ENCODE data around the gene CCDC175.

Gene CCDC175

GRCh38 chr14:59600211-59600945, 23.8 kb upstream of the CCDC175 start:
- H3K36me3 ChIP-seq (replicated peaks; ENCODE audit: insufficient read depth, low read length) = no peaks in the 10 kb centered on the region
- no peaks in the 10 kb centered on the region for H3K27me3 ChIP-seq (replicated peaks; ENCODE audit: insufficient read depth, low read length)
- H3K4me2 ChIP-seq (ENCODE audit: low read depth, low read length) = no peak overlapping the region
- H3K4me1 ChIP-seq (ENCODE audit: low read length) = no peaks in the 10 kb centered on the region
- no peaks in the 10 kb centered on the region for H3K9me2 ChIP-seq (replicated peaks; ENCODE audit: insufficient read depth, low read length)
- H3K27ac ChIP-seq (ENCODE audit: low read length) = no peak overlapping the region
- H3F3A ChIP-seq (ENCODE audit: insufficient read depth, low read length) = no peaks in the 10 kb centered on the region
- no peak overlapping the region for H3K9ac ChIP-seq (ENCODE audit: low read length)
- no peak overlapping the region for H2AFZ ChIP-seq (ENCODE audit: low read length)
- H3K9me3 ChIP-seq (replicated peaks; ENCODE audit: insufficient read depth, low read length) = no peaks in the 10 kb centered on the region
- TF ChIP-seq EZH2phosphoT487 (IDR thresholded peaks at IDR 0.05; ENCODE audit: low read length) = no peak
- TF ChIP-seq EZH2 (optimal IDR thresholded peaks at IDR 0.05; ENCODE audit: low read depth, low read length) = no peak
- TF ChIP-seq CTCF (IDR thresholded peaks at IDR 0.05; ENCODE audit: low read length) = no peak
- no peaks in the 10 kb centered on the region for H3K79me2 ChIP-seq (ENCODE audit: low read length)
- DNase-seq = no peak
- H3K4me3 ChIP-seq (ENCODE audit: low read length) = no peak overlapping the region
- no peaks in the 10 kb centered on the region for H4K20me1 ChIP-seq (ENCODE audit: insufficient read depth, low read length)

- no peaks in the 10 kb centered on the region for H4K20me1 ChIP-seq (ENCODE audit: insufficient read depth, low read length)
These were observed 18.5 kb upstream of the CCDC175 start for GRCh38 chr14:59595071-59595470.

GRCh38 chr14:59591641-59592370, 15.2 kb upstream of the CCDC175 start:
- no peak overlapping the region for H3K4me2 ChIP-seq (ENCODE audit: low read depth, low read length)
- no peaks in the 10 kb centered on the region for H3K79me2 ChIP-seq (ENCODE audit: low read length)
- H2AFZ ChIP-seq (ENCODE audit: low read length) = no peak overlapping the region
- no peak for DNase-seq
- no peaks in the 10 kb centered on the region for H3K9me3 ChIP-seq (replicated peaks; ENCODE audit: insufficient read depth, low read length)
- no peaks in the 10 kb centered on the region for H3K4me1 ChIP-seq (ENCODE audit: low read length)
- H3K27me3 ChIP-seq (replicated peaks; ENCODE audit: insufficient read depth, low read length) = no peaks in the 10 kb centered on the region
- no peak for TF ChIP-seq CTCF (IDR thresholded peaks at IDR 0.05; ENCODE audit: low read length)
- no peak for TF ChIP-seq EZH2phosphoT487 (IDR thresholded peaks at IDR 0.05; ENCODE audit: low read length)
- no peak for TF ChIP-seq EZH2 (optimal IDR thresholded peaks at IDR 0.05; ENCODE audit: low read depth, low read length)
- no peaks in the 10 kb centered on the region for H3K36me3 ChIP-seq (replicated peaks; ENCODE audit: insufficient read depth, low read length)
- no peak overlapping the region for H3K27ac ChIP-seq (ENCODE audit: low read length)
- no peak overlapping the region for H3K4me3 ChIP-seq (ENCODE audit: low read length)
- H4K20me1 ChIP-seq (ENCODE audit: insufficient read depth, low read length) = no peaks in the 10 kb centered on the region
- H3K9me2 ChIP-seq (replicated peaks; ENCODE audit: insufficient read depth, low read length) = no peaks in the 10 kb centered on the region
- H3F3A ChIP-seq (ENCODE audit: insufficient read depth, low read length) = no peaks in the 10 kb centered on the region
- no peak overlapping the region for H3K9ac ChIP-seq (ENCODE audit: low read length)

More at GRCh38 chr14:59595071-59595470, 18.5 kb upstream of the CCDC175 start:
- H3K9me2 ChIP-seq (replicated peaks; ENCODE audit: insufficient read depth, low read length) = no peaks in the 10 kb centered on the region
- H3K9me3 ChIP-seq (replicated peaks; ENCODE audit: insufficient read depth, low read length) = no peaks in the 10 kb centered on the region
- H2AFZ ChIP-seq (ENCODE audit: low read length) = no peak overlapping the region
- no peak overlapping the region for H3K27ac ChIP-seq (ENCODE audit: low read length)
- H3K79me2 ChIP-seq (ENCODE audit: low read length) = no peaks in the 10 kb centered on the region
- no peaks in the 10 kb centered on the region for H3K36me3 ChIP-seq (replicated peaks; ENCODE audit: insufficient read depth, low read length)
- no peak overlapping the region for H3K9ac ChIP-seq (ENCODE audit: low read length)
- no peak overlapping the region for H3K4me2 ChIP-seq (ENCODE audit: low read depth, low read length)
- TF ChIP-seq CTCF (IDR thresholded peaks at IDR 0.05; ENCODE audit: low read length) (no peak), EZH2 (optimal IDR thresholded peaks at IDR 0.05; ENCODE audit: low read depth, low read length) (no peak), EZH2phosphoT487 (IDR thresholded peaks at IDR 0.05; ENCODE audit: low read length) (no peak)
- H3K4me1 ChIP-seq (ENCODE audit: low read length) = no peaks in the 10 kb centered on the region
- no peaks in the 10 kb centered on the region for H3F3A ChIP-seq (ENCODE audit: insufficient read depth, low read length)
- no peak overlapping the region for H3K4me3 ChIP-seq (ENCODE audit: low read length)
- H3K27me3 ChIP-seq (replicated peaks; ENCODE audit: insufficient read depth, low read length) = no peaks in the 10 kb centered on the region
- DNase-seq = no peak
